ENCODE measurements around the gene REPS2. TPM values are rescaled to one million over a fixed set of nuclear protein-coding genes. Genes with fewer than 3 reads are reported as not detected.

Gene REPS2
- total and polyA plus RNA-seq, 7 experiments from 2014 or later, result 0.21 to 6.2 (median 1.9) TPM; not detected in 2

GRCh38 chrX:16971694-16972093 is 25.2 kb downstream of the REPS2 start:
- Mint-ChIP-seq H3K4me3 (no peak overlapping the region), H3K27me3 (peaks cover 0 to 9% (median 5%) of the 10 kb centered on the region in 5 donors), H3K4me1 (peaks cover 0 to 4% (median 0%) of the 10 kb centered on the region in 7 donors), H3K27ac (no peak overlapping the region), H3K9me3 (peaks cover 0 to 7% (median 0%) of the 10 kb centered on the region in 11 donors), H3K36me3 (peaks cover 0 to 4% (median 0%) of the 10 kb centered on the region in 5 donors)
- no peak overlapping the region for H3K27ac ChIP-seq (ENCODE audit: low read depth, low read length)
- ATAC-seq, result no peak
- no peak overlapping the region for H3K4me3 ChIP-seq (ENCODE audit: low read length)
- ChIA-PET CTCF (no interaction called here), POLR2A (no interaction called here)
- intact Hi-C loops (cut with micrococcal nuclease), result no loop called here
- no peaks in the 10 kb centered on the region for H3K27me3 ChIP-seq (ENCODE audit: control insufficient read depth in 2 of 2, insufficient read depth in 2 of 2, low read length in 2 of 2)
- H3K9me3 ChIP-seq (ENCODE audit: control insufficient read depth in 2 of 3, low read length in 3 of 3), result no peaks in the 10 kb centered on the region
- H3K4me1 ChIP-seq (ENCODE audit: control insufficient read depth in 2 of 2, insufficient read depth in 2 of 2, low read length in 2 of 2), result no peaks in the 10 kb centered on the region
- H3K36me3 ChIP-seq (ENCODE audit: control insufficient read depth in 2 of 3, insufficient read depth in 3 of 3, low read length in 3 of 3), result no peaks in the 10 kb centered on the region
- no peak for DNase-seq

DNA sequence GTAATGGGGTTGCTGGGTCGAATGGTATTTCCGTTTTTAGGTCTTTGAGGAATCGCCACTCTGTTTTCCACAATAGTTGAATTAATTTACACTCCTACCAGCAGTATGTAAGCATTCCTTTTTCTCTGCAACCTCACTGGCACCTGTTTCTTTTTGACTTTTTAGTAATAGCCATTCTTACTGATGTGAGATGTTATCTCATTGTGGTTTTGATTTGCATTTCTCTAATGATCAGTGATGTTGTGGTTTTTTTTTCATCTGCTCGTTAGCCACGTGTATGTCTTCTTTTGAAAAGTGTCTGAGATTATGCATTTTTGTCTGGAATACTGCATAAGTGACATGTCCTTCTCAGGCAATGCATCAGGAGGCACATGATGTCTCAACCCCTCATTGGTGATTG is 28.8 kb downstream of the REPS2 start:
- H3K4me3 ChIP-seq (ENCODE audit: low read length), result no peak overlapping the region
- CTCF ChIA-PET, result no interaction called here
- H3K4me1 ChIP-seq (ENCODE audit: control insufficient read depth in 2 of 2, insufficient read depth in 2 of 2, low read length in 2 of 2), result no peaks in the 10 kb centered on the region

DNA sequence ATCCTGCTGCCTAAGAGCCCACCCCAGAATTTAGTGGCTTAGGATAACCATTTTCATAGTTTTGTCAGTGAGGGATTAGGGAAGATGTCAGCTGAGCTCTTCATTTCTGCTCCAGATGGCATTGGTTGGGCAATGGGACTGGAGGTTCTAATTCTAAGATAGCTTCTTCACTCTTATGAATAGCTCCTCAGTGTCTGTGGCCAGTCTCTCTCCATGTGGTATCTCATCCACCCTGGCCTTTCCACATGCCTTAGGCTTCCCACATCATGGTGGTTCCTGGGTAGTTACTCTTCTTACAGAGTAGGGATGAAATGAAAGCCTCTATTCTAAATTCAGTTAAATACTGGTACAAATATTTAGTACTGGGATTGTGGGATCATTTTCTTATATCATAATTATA is 31.3 kb downstream of the REPS2 start:
- intact Hi-C loops (cut with micrococcal nuclease), result no loop called here
- no peaks in the 10 kb centered on the region for H3K27me3 ChIP-seq (ENCODE audit: control insufficient read depth in 2 of 2, insufficient read depth in 2 of 2, low read length in 2 of 2)
- H3K4me1 ChIP-seq (ENCODE audit: control insufficient read depth in 2 of 2, insufficient read depth in 2 of 2, low read length in 2 of 2), result no peaks in the 10 kb centered on the region
- no peak overlapping the region for H3K4me3 ChIP-seq (ENCODE audit: low read length)
- Mint-ChIP-seq H3K36me3 (peaks cover 0 to 5% (median 0%) of the 10 kb centered on the region in 5 donors), H3K27ac (no peak overlapping the region), H3K9me3 (peaks cover 0 to 11% (median 0%) of the 10 kb centered on the region in 11 donors), H3K4me1 (peaks cover 0 to 4% (median 0%) of the 10 kb centered on the region in 7 donors), H3K4me3 (no peak overlapping the region), H3K27me3 (peaks cover 0 to 3% (median 0%) of the 10 kb centered on the region in 5 donors)
- DNase-seq (no peak), ATAC-seq (no peak)
- H3K36me3 ChIP-seq (ENCODE audit: control insufficient read depth in 2 of 3, insufficient read depth in 3 of 3, low read length in 3 of 3), result no peaks in the 10 kb centered on the region
- POLR2A ChIA-PET, result interaction anchor here (1.1 kb wide), 1 partner anchor 36 kb away, joined by 3 read pairs; no protein-coding TSS in a partner anchor
- H3K9me3 ChIP-seq (ENCODE audit: control insufficient read depth in 2 of 3, low read length in 3 of 3), result no peaks in the 10 kb centered on the region
- CTCF ChIA-PET, result no interaction called here
- no peak overlapping the region for H3K27ac ChIP-seq (ENCODE audit: low read depth, low read length)

More for the DNA sequence above, 28.8 kb downstream of the REPS2 start:
- POLR2A ChIA-PET, result no interaction called here
- Histone ChIP-seq H3K27me3 (ENCODE audit: control insufficient read depth in 2 of 2, insufficient read depth in 2 of 2, low read length in 2 of 2) (no peaks in the 10 kb centered on the region), H3K9me3 (ENCODE audit: control insufficient read depth in 2 of 3, low read length in 3 of 3) (no peaks in the 10 kb centered on the region), H3K36me3 (ENCODE audit: control insufficient read depth in 2 of 3, insufficient read depth in 3 of 3, low read length in 3 of 3) (no peaks in the 10 kb centered on the region), H3K27ac (ENCODE audit: low read depth, low read length) (no peak overlapping the region)
- Mint-ChIP-seq H3K4me1 (peaks cover 0 to 4% (median 0%) of the 10 kb centered on the region in 7 donors), H3K27me3 (peaks cover 0 to 9% (median 5%) of the 10 kb centered on the region in 5 donors), H3K27ac (no peak overlapping the region), H3K36me3 (peaks cover 0 to 4% (median 0%) of the 10 kb centered on the region in 5 donors), H3K4me3 (no peak overlapping the region), H3K9me3 (peaks cover 0 to 1% (median 0%) of the 10 kb centered on the region in 11 donors)
- intact Hi-C loops (cut with micrococcal nuclease), result no loop called here
- DNase-seq (no peak), ATAC-seq (no peak)

DNA sequence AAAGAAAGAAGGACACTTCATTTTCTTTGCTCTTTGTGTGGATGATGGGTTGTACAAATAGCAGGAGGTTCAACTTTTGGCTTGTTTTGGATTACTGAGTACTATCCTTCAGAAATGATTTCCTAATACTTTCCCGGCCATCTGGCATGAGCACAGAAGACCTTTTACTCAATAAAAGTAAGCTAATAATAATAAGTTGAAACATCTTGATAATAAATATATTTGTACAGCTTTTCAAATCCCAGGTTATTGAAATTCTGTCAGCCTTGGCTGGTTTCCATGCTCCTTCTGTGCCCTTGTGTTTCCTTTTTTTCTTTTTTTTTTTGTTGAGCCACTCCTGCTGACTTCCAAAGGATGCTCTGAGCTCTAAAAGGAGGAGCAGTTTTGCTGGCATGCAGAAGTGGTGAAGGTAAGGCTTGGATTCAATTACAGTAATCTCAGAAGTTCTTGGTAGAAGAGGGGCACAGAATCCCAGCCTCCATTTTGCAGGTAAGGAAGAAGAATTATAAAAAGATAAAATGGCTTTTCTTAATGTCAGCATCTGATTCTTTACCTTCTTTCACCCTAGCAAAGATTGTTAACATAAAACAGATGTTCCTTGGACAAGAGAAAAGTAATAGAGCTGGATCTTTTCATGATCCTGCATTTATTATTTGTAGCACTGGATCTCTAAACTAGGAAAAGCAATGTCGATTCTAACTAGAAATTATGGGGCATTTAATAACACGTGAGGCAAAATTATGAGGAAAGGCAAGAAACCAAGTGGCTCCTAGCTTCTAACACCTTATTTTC is 31.9 kb downstream of the REPS2 start:
- H3K4me3 ChIP-seq (ENCODE audit: low read length), result no peak overlapping the region
- H3K36me3 ChIP-seq (ENCODE audit: control insufficient read depth in 2 of 3, insufficient read depth in 3 of 3, low read length in 3 of 3), result no peaks in the 10 kb centered on the region
- DNase-seq (no peak), ATAC-seq (no peak)
- H3K4me1 ChIP-seq (ENCODE audit: control insufficient read depth in 2 of 2, insufficient read depth in 2 of 2, low read length in 2 of 2), result no peaks in the 10 kb centered on the region
- H3K4me3 Mint-ChIP-seq, result no peak overlapping the region
- no peaks in the 10 kb centered on the region for H3K9me3 ChIP-seq (ENCODE audit: control insufficient read depth in 2 of 3, low read length in 3 of 3)
- H3K4me1 Mint-ChIP-seq, result peaks cover 0 to 4% (median 0%) of the 10 kb centered on the region in 7 donors
- H3K27me3 Mint-ChIP-seq, result peaks cover 0 to 3% (median 0%) of the 10 kb centered on the region in 5 donors
- peaks cover 0 to 5% (median 0%) of the 10 kb centered on the region in 5 donors for H3K36me3 Mint-ChIP-seq
- no peak overlapping the region for H3K27ac Mint-ChIP-seq
- intact Hi-C loops (cut with micrococcal nuclease), result no loop called here
- CTCF ChIA-PET, result no interaction called here
- no peaks in the 10 kb centered on the region for H3K27me3 ChIP-seq (ENCODE audit: control insufficient read depth in 2 of 2, insufficient read depth in 2 of 2, low read length in 2 of 2)
- H3K27ac ChIP-seq (ENCODE audit: low read depth, low read length), result no peak overlapping the region
- POLR2A ChIA-PET, result interaction anchor here (1.1 kb wide), 1 partner anchor 35 kb away, joined by 3 read pairs; no protein-coding TSS in a partner anchor
- peaks cover 0 to 11% (median 0%) of the 10 kb centered on the region in 11 donors for H3K9me3 Mint-ChIP-seq

DNA sequence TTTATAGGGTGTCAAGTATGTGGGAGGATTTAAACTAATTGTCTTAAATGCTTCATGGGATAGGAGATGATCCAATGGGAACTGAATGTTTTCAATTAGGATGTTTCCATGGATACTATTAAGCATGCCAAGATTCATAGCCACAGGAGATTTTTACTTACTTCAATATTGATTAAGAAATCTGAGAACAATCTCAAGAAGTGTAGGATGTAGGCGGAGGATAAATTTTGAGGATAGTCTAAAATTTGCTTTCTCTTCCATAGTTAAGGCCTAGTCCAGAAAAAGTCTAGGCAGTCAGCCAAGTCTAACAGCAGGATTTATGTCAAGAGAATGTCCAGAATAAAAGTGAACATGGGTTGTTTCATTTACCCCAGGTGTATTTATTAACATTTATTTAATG is 32.8 kb downstream of the REPS2 start:
- H3K36me3 ChIP-seq (ENCODE audit: control insufficient read depth in 2 of 3, insufficient read depth in 3 of 3, low read length in 3 of 3), result no peaks in the 10 kb centered on the region
- peaks cover 0 to 5% (median 0%) of the 10 kb centered on the region in 5 donors for H3K36me3 Mint-ChIP-seq
- no peak overlapping the region for H3K27ac ChIP-seq (ENCODE audit: low read depth, low read length)
- ChIA-PET POLR2A (no interaction called here), CTCF (no interaction called here)
- no peak overlapping the region for H3K4me3 ChIP-seq (ENCODE audit: low read length)
- peaks cover 0 to 4% (median 0%) of the 10 kb centered on the region in 7 donors for H3K4me1 Mint-ChIP-seq
- ATAC-seq, result no peak
- H3K9me3 Mint-ChIP-seq, result peaks cover 0 to 16% (median 0%) of the 10 kb centered on the region in 11 donors
- H3K27me3 Mint-ChIP-seq, result peaks cover 0 to 3% (median 0%) of the 10 kb centered on the region in 5 donors
- DNase-seq, result no peak
- H3K27ac Mint-ChIP-seq, result no peak overlapping the region
- no peaks in the 10 kb centered on the region for H3K27me3 ChIP-seq (ENCODE audit: control insufficient read depth in 2 of 2, insufficient read depth in 2 of 2, low read length in 2 of 2)
- H3K9me3 ChIP-seq (ENCODE audit: control insufficient read depth in 2 of 3, low read length in 3 of 3), result no peaks in the 10 kb centered on the region
- no peaks in the 10 kb centered on the region for H3K4me1 ChIP-seq (ENCODE audit: control insufficient read depth in 2 of 2, insufficient read depth in 2 of 2, low read length in 2 of 2)
- intact Hi-C loops (cut with micrococcal nuclease), result no loop called here
- no peak overlapping the region for H3K4me3 Mint-ChIP-seq

GRCh38 chrX:16981209-16981608 is 34.8 kb downstream of the REPS2 start:
- Mint-ChIP-seq H3K9me3 (peaks cover 0 to 16% (median 0%) of the 10 kb centered on the region in 11 donors), H3K27me3 (peaks cover 0 to 4% (median 0%) of the 10 kb centered on the region in 5 donors), H3K27ac (no peak overlapping the region), H3K36me3 (peaks cover 0 to 5% (median 0%) of the 10 kb centered on the region in 5 donors), H3K4me1 (no peaks in the 10 kb centered on the region), H3K4me3 (no peak overlapping the region)
- Histone ChIP-seq H3K4me3 (ENCODE audit: low read length) (no peak overlapping the region), H3K27me3 (ENCODE audit: control insufficient read depth in 2 of 2, insufficient read depth in 2 of 2, low read length in 2 of 2) (no peaks in the 10 kb centered on the region), H3K4me1 (ENCODE audit: control insufficient read depth in 2 of 2, insufficient read depth in 2 of 2, low read length in 2 of 2) (no peaks in the 10 kb centered on the region), H3K9me3 (ENCODE audit: control insufficient read depth in 2 of 3, low read length in 3 of 3) (no peaks in the 10 kb centered on the region), H3K27ac (ENCODE audit: low read depth, low read length) (no peak overlapping the region), H3K36me3 (ENCODE audit: control insufficient read depth in 2 of 3, insufficient read depth in 3 of 3, low read length in 3 of 3) (no peaks in the 10 kb centered on the region)
- ChIA-PET CTCF (no interaction called here), POLR2A (no interaction called here)
- DNase-seq (no peak), ATAC-seq (no peak)
- intact Hi-C loops (cut with micrococcal nuclease), result no loop called here
